ENCODE data around the gene METAP1D.

DNA sequence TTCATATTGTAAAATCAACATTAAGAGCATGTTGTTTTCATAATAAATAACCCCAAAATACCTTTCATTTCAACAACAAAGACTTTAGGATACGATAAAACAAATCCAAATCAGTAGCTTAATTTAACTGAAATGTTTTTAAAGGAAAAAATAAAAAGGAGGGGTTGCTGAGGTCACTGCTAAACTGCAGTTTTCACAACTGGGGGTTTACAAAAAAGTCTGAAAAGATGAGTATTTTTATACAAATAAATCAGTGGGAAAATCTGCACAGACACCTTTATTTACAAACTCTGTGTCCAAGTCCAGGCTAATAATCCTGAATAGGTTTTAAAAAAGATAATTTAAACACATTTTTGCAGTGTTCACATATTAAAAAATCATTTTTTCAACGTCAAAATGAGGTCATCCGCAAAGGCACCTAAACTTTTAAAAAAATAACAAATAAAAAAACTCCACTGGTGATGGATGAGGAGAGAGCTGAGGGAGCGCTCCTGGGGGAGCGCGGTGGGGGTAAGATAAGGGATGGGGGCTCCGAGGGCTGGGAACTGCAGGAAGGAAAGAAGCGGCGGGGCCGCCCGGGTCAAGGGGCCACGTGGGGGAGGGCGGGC lies 99.8 kb downstream of the METAP1D start:
- TF ChIP-seq, protein P1, sequence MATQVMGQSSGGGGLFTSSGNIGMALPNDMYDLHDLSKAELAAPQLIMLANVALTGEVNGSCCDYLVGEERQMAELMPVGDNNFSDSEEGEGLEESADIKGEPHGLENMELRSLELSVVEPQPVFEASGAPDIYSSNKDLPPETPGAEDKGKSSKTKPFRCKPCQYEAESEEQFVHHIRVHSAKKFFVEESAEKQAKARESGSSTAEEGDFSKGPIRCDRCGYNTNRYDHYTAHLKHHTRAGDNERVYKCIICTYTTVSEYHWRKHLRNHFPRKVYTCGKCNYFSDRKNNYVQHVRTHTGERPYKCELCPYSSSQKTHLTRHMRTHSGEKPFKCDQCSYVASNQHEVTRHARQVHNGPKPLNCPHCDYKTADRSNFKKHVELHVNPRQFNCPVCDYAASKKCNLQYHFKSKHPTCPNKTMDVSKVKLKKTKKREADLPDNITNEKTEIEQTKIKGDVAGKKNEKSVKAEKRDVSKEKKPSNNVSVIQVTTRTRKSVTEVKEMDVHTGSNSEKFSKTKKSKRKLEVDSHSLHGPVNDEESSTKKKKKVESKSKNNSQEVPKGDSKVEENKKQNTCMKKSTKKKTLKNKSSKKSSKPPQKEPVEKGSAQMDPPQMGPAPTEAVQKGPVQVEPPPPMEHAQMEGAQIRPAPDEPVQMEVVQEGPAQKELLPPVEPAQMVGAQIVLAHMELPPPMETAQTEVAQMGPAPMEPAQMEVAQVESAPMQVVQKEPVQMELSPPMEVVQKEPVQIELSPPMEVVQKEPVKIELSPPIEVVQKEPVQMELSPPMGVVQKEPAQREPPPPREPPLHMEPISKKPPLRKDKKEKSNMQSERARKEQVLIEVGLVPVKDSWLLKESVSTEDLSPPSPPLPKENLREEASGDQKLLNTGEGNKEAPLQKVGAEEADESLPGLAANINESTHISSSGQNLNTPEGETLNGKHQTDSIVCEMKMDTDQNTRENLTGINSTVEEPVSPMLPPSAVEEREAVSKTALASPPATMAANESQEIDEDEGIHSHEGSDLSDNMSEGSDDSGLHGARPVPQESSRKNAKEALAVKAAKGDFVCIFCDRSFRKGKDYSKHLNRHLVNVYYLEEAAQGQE (IDR thresholded peaks at IDR 0.05; ENCODE audit: insufficient read depth in 1 of 2, low read depth in 2 of 2, low read length in 1 of 2), result no peak
- TF ChIP-seq, protein P2, sequence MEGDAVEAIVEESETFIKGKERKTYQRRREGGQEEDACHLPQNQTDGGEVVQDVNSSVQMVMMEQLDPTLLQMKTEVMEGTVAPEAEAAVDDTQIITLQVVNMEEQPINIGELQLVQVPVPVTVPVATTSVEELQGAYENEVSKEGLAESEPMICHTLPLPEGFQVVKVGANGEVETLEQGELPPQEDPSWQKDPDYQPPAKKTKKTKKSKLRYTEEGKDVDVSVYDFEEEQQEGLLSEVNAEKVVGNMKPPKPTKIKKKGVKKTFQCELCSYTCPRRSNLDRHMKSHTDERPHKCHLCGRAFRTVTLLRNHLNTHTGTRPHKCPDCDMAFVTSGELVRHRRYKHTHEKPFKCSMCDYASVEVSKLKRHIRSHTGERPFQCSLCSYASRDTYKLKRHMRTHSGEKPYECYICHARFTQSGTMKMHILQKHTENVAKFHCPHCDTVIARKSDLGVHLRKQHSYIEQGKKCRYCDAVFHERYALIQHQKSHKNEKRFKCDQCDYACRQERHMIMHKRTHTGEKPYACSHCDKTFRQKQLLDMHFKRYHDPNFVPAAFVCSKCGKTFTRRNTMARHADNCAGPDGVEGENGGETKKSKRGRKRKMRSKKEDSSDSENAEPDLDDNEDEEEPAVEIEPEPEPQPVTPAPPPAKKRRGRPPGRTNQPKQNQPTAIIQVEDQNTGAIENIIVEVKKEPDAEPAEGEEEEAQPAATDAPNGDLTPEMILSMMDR (IDR thresholded peaks at IDR 0.05), result no peak

Measured in Panc1 (cell line).